Cardiac muscle cell (in vitro differentiated cells and primary cell): ENCODE data around the gene ZNF568. TPM values are rescaled to one million over a fixed set of nuclear protein-coding genes. Genes with fewer than 3 reads are reported as not detected.

Experiments
- DNase-seq, 2 donors: peaks; one replicate each; pipeline versions ENCODE4 v3.0.0 to v3.0.0-alpha.2; 2010 to 2017; ENCODE audit warnings: low read depth in 1 of 2, low spot score in 1 of 2
- H3K27ac ChIP-seq: fragments of 200-600 bp; sonication (generic); 2 replicates; pipeline ENCODE4 v1.5.1; 2016
- H3K27me3 ChIP-seq: fragments of 200-600 bp; sonication (generic); 2 replicates; pipeline ENCODE4 v1.6.0; 2016; ENCODE audit warnings: control low read depth
- H3K36me3 ChIP-seq: fragments of 200-600 bp; sonication (generic); 2 replicates; pipeline ENCODE4 v1.5.1; 2016; ENCODE audit warnings: control low read depth
- H3K4me1 ChIP-seq: fragments of 200-600 bp; sonication (generic); 2 replicates; pipeline ENCODE4 v1.8.1; 2017; ENCODE audit warnings: low read depth, mild to moderate bottlenecking, mixed run types
- H3K4me3 ChIP-seq: fragments of 200-600 bp; sonication (generic); 2 replicates; pipeline ENCODE4 v1.5.1; 2016; ENCODE audit warnings: mild to moderate bottlenecking
- H3K9me3 ChIP-seq: fragments of 200-600 bp; sonication (generic); 2 replicates; pipeline ENCODE4 v1.5.1; 2017; ENCODE audit warnings: low read depth, mild to moderate bottlenecking, control low read depth
- polyA plus RNA-seq: library from polyadenylated mRNA; unstranded; fragments of >200 nt; fragmentation: Nextera tagmentation; extraction: Ambion mirVana; gene quantifications from 2 replicates; pipeline ENCODE4 v1.2.1, GENCODE V29; 2016
- total RNA-seq: library from RNA; depleted of rRNA; stranded (reverse); fragments of >200 nt; gene quantifications from 2 replicates; pipeline ENCODE4 v1.2.3, GENCODE V29; 2016
- TF ChIP-seq, protein P1 (sequence below): IDR thresholded peaks from 2 replicates; pipeline ENCODE4 v1.5.1; 2012; ENCODE audit warnings: low read depth, mild to moderate bottlenecking, low read length

The ZNF568 gene
- total and polyA plus RNA-seq, 2 experiments from 2014 or later, result 11.7 to 16.6 TPM

DNA sequence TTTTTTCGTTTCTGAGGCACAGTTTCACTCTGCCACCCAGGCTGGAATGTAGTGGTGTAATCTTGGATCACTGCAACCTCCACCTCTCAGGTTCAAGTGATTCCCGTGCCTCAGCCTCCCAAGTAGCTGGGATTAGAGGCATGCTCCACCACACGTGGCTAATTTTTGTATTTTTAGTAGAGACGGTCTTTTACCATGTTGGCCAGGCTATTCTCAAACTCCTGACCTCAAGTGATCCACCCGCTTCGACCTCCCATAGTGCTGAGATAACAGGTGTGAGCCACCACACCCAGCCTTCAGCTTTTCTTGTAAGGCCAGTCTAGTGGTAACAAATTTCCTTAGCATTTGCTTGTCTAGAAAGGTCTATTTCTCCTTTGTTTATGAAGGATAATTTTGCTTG is 46.2 kb downstream of the ZNF568 start:
- no peaks in the 10 kb centered on the region for H3K9me3 ChIP-seq
- TF ChIP-seq, protein P1, sequence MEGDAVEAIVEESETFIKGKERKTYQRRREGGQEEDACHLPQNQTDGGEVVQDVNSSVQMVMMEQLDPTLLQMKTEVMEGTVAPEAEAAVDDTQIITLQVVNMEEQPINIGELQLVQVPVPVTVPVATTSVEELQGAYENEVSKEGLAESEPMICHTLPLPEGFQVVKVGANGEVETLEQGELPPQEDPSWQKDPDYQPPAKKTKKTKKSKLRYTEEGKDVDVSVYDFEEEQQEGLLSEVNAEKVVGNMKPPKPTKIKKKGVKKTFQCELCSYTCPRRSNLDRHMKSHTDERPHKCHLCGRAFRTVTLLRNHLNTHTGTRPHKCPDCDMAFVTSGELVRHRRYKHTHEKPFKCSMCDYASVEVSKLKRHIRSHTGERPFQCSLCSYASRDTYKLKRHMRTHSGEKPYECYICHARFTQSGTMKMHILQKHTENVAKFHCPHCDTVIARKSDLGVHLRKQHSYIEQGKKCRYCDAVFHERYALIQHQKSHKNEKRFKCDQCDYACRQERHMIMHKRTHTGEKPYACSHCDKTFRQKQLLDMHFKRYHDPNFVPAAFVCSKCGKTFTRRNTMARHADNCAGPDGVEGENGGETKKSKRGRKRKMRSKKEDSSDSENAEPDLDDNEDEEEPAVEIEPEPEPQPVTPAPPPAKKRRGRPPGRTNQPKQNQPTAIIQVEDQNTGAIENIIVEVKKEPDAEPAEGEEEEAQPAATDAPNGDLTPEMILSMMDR, result no peak
- H3K4me3 ChIP-seq, result no peak overlapping the region
- no peak overlapping the region for H3K27ac ChIP-seq
- H3K36me3 ChIP-seq, result no peaks in the 10 kb centered on the region
- no peaks in the 10 kb centered on the region for H3K4me1 ChIP-seq
- DNase-seq, result no peak
- H3K27me3 ChIP-seq, result no peaks in the 10 kb centered on the region

DNA sequence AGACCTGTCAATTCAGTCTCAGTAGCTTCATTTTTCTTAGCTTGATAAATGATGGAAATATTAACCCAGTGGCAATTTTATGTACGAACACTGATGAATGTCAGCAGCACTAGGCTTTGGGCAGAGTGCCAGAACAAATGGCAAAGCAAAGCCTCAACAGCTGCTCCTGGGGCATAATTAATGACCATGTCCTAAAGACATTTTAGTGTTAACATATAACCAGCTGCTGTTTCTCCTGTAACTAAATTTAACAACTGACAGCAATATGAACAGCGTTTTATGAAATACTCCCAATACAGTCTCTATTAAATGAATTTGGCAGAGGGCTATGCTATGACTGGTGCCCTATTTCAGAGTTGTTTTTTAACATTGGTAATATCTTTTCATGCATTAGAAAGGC is 47.1 kb downstream of the ZNF568 start:
- H3K27ac ChIP-seq, result no peak overlapping the region
- H3K4me1 ChIP-seq, result no peaks in the 10 kb centered on the region
- no peaks in the 10 kb centered on the region for H3K9me3 ChIP-seq
- H3K36me3 ChIP-seq, result no peaks in the 10 kb centered on the region
- no peak overlapping the region for H3K4me3 ChIP-seq
- no peaks in the 10 kb centered on the region for H3K27me3 ChIP-seq
- TF ChIP-seq, protein P1, result no peak
- DNase-seq, result no peak

DNA sequence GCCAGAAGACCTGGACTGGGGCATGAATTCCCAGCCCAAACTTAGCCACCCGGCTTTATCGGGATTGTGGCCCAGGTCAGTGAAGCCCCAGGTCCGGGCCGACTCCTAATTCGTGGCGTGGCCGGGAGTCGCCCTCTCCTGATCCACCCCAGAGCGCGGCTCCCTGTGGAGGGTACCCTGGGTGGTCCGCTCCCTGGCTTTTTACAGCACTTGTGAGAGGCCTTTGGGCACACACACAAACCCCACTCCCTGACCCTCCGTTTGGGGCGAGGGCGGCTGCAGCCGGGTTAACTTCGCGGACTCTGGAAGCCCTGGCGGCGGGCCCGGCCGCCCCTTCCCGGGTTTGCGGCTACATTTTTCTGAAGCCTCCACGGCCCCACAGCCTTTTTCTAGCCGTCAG is 56.4 kb downstream of the ZNF568 start:
- Histone ChIP-seq H3K4me1 (no peaks in the 10 kb centered on the region), H3K27ac (peak overlapping the region; percentile 4), H3K36me3 (no peaks in the 10 kb centered on the region), H3K27me3 (no peaks in the 10 kb centered on the region), H3K9me3 (no peaks in the 10 kb centered on the region), H3K4me3 (peak overlapping the region; percentile 59)
- TF ChIP-seq, protein P1, result no peak
- DNase-seq, result no peak

DNA sequence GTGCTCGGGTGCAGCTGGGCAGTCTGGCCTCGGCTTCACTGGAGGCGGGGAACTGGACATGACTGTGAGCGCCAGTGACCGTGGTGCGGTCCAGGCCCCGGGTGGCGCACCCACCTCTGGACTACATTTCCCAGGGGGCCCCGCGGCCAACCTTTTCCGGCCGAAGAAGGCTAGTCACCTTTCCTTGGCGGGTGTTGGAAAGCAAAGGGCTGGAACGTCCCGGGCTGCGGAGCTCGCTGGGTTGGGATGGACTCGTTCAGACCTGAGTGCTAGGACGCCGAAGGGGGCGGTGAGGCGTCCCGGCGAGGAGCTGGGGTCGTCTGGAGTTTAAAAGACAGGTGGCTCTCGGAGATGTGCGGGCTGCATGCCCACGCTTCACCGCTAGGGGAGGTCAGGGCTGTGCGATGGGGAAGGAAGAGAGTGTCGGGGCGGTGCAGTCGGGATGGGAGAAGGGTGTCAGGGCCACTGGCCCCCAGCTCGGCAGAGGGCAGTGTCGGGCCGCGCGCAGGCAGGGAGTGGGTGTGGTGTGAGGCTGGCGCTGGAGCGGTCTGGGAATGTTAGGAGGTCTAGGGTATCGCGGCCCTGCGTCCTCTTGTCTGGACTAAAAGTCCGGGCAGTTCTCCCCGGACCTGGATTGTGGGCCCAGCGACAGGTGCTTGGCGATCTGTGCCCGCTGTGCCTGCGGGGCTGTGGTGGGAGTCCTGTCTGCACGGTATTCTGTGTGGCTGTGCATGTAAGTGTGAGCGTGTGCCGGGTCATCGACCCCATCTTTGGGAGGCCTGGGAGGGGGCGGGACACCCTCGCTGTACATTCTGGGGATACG is 57.1 kb downstream of the ZNF568 start:
- TF ChIP-seq, protein P1, result peak; percentile 80
- peak overlapping the region; percentile 69 for H3K27ac ChIP-seq

DNA sequence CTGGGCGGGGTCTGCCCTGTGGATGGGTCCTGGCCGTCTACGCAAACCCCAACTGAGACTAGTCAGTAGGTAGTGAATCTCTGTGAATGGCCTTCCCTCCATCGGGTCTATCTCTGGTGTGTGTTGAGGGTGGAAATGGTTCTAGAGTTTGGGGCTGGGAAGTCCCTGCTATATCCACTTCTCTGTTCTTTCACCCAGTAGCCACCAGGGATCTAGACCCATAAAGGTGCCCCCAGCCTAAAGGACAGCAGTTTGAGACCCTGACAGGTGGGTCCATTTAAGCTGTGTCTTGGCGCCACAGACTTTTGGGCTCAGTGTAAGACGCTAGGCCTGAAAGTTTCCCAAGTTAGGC is 57.7 kb downstream of the ZNF568 start:
- peak overlapping the region; percentile 69 for H3K27ac ChIP-seq
- TF ChIP-seq, protein P1, result no peak
- no peaks in the 10 kb centered on the region for H3K4me1 ChIP-seq
- peaks cover 3% of the 10 kb centered on the region for H3K36me3 ChIP-seq
- no peak for DNase-seq
- peak overlapping the region; percentile 59 for H3K4me3 ChIP-seq
- no peaks in the 10 kb centered on the region for H3K27me3 ChIP-seq
- no peaks in the 10 kb centered on the region for H3K9me3 ChIP-seq

More for the DNA sequence above, 57.1 kb downstream of the ZNF568 start:
- H3K4me1 ChIP-seq, result no peaks in the 10 kb centered on the region
- peak overlapping the region; percentile 59 for H3K4me3 ChIP-seq
- DNase-seq, result peak; percentile 76 to 87
- H3K36me3 ChIP-seq, result peaks cover 3% of the 10 kb centered on the region
- H3K27me3 ChIP-seq, result no peaks in the 10 kb centered on the region
- H3K9me3 ChIP-seq, result no peaks in the 10 kb centered on the region
